SW 1271 (cell line): Measurements from ENCODE around the gene CLMP.

Experiments
- DNase-seq, 2 experiments: peaks; one replicate each; lab custom pipeline; 2025; lab: John Stamatoyannopoulos, UW

CLMP gene

DNA sequence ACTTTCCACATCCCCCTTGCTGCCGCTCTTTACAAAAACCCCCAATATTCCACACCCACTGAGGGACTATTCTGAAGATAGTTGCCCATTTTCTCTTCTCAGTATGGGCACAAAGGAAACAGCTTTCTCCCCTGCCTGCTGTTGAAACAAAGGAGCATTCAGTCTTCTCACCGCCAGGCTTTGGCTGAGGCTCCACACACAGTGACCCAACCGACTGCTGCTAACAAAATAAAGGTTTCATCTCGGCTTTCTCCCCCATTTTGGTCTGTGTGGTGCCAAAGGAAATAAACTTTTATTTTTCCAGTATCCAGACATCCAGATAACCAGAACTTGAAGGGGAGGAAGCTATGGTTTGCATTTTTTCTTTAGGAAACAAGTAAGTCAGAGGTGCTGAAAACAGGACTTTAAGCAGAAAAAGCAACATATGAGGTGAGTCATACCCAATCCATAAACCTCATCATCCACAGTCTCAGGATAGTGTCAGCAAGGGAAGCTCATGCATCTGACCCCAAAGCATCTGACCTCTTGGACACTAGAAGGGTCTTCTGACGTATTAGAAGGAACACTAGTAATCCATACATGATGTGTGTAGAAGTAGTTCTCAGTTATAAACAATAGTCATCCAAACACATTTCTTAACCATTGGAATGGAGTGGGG is 6.4 kb downstream of the CLMP start:
- DNase-seq, result no peak

DNA sequence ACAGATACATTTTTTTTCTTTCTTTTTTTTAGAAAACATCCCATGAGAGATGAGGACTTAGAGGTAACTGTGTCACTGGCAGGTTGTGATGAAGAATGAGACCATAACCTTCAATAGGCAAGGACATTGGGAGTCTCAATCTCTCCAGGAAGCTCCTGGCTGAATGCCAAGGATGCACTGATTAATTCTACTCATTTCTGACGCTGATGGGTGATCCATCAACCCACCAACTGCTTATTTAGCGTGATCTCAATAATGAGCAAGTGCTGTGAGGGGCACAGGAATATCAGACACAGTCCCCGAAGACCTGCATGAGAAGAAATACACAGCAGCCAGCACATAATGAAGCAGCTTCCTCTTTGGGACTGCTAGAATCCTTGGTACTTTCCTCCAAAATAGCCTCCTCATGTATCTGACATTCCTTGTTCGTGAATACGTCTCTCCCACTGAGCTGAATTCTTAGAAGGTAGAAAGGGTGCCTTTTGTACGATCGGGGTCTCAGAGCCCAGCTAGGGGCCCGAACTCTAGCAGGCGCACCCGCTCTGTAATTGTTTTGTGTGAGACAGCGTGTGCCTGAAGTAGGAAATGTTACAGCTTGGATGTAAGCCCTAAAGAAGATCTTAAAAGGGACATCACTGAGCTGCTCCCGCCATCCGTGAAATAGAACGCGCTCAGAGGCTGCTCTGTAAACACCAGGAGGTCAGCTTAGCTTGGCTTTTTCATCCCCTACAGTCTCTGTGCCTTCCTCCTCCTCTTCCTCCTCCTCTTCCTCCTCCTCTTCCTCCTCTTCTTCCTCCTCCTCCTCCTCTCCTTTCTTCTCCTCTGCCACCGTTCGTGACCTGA is 7.2 kb downstream of the CLMP start:
- no peak for DNase-seq

DNA sequence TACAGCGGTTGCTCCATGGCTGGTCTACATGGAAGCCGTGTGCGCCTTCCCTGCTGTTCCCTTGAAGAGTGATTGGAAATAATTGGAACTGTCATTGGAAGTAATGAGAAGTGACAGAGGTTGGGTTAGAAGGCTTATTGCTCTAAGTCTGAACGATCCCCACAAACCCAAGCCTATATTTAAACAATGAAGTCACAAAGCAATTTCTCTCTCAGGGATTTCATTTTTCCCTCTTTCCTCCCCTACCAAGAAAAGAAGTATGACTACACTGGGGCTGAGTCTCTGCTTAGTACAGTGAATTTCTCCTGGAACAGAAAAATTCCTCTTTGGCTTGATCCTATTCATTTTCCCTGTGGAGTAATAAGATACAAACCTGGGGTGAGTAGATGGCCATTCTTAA is 7.8 kb downstream of the CLMP start:
- no peak for DNase-seq

DNA sequence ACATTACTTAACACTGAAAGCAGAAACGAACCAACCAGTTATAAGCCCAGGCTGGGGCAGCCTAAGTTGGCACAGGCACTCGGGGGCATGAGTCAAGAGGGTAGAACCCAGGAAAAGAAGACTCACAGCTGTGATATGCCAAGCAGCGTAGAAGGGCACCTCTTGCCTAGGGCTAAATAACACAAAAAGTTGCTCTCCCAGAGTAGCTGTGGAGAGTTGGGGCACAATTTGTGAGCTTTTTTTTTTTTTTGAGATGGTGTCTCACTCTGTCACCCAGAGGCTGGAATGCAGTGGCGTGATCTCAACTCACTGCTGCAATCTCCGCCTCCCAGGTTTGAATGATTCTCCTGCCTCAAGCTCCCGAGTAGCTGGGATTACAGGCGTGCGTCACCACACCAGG is 8.8 kb downstream of the CLMP start:
- DNase-seq, result no peak

DNA sequence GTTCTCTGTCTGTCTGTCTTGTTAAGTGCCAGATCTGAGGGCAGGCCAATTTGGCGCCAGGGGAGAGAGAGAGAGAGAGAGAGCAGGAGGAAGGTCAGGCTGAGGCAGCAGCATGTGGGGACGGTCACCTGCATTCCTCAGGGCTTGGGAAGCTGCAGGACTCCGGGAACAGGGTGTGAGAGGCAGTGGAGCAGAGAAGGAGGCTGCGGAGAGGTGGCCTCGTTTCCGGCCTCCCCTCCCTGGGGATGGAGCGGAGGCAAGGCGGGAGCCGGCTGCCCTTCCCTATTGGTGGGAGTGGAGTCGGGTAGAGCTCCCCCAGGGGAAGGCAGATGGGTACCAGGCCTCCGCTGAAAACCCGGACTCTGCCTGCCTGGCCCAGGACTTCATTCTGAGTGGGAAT is 9.7 kb downstream of the CLMP start:
- no peak for DNase-seq

DNA sequence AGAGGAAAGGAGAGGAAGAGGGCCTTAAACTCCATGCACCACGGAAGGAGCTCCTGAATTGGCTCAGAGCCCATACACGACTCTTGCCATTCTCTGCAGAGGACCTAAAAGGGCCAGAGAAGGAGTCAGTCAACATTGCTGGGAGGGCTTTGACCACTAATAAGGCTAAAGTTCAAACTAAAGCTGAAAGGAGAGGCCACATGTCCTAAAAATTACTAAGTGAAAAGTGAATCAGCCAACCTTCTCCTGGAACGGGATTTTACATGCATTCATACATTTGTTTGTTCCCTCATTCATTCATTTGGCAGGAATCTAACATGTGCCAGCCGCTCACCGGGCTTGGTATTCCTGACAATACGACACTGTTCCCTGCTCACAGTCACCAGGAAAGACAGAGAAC is 10.5 kb downstream of the CLMP start:
- DNase-seq, result no peak

DNA sequence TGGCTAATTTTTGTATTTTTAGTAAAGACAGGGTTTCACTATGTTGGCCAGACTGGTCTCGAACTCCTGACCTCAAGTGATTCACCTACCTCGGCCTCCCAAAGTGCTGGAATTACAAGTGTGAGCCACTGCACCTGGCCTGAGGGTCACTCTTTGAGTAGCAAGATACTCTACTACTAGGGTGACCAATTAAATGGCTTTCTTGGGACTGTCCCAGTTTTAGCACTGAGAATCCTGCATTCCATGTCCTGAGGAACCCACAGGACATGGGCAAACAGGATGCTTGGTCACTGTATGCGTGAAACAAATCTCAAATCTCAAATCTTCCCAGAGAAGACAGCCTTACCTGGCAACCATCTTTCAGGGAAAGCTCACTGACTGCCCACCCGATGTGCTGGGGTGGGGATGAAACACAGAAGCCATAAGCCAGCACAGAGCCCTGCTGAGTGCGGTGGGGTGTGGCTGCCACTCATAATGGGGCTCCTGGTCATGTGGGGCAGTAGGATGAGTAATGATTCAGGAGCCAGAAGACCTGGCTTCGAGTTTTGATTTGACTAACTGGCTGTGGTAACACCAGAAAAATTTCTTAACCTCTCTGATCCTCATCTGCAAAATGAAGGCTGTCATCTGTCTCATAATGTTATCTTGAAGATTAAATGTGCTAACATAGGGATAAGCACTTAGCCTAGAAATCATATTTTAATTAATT is 11.5 kb downstream of the CLMP start:
- DNase-seq, result no peak

DNA sequence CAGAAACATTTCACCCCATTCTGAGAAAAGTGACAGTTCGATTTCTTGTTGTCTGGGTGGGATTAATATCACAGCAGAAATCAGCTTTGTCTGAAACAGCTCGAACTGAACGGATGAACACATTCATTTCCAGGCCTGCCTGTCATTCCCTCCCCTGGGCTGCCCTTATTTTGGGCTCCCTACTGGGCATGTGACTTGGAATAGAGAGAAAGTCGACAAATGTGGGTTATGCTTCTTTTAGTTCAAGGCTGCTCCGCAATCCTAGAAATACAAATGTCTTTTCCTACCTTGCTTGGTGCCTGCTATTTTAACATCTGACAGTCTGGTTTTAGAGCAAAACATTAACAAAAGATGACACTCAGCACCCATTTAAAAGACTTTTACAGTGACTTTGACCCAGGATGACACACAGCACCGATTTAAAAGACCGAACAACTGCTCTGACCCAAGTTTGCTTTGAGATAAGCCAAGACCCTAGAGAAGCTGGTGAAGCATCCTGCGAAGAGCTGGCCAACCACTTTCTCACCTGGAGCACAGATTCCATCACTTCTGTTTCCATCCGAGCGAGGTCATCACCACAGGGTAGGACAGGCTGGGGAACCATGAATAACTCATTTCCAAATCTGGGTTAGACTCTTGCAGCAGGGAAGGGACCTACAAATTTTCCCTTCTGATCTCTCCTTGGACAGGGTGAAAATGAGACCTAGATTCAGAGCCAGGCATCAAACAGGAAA is 13.1 kb downstream of the CLMP start:
- DNase-seq, result no peak

DNA sequence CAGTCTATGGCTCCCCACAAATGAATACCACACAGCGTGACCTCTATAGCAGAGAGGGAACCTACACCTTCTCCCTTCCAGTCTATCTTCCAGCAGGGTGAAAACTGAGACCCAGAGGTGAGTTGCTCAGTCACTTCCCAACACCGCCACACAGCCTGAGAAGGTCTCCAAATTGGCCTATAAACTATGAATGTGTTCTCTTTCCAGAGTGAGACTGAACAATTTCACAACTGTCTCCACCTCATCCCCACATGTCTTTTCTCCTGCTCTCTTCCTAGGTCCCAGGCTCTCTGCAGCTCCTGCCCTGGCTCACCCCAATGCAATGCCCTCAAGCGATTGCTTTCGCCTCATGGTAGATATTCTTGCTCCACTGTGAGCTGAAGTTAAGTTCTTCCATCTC is 14.0 kb downstream of the CLMP start:
- no peak for DNase-seq

DNA sequence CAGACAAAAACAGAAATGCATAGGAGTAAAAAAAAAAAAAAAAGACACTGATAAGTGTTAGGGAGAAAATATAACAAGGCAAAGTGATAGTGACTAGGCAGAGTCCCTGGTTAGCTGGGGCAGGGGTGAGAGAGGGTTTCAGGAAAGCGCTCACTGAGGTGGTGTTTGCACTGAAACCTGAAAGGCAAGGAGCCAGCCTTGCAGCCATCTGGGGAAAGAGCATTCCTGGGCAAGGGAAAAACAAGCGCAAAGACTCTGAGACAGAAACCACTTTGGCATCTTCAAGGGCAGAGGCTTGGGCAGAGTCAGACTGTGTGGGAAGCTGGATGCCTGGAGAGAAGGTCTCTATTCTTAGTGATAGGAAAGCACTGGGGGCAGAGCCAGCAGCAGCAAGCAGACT is 14.5 kb downstream of the CLMP start:
- no peak for DNase-seq

DNA sequence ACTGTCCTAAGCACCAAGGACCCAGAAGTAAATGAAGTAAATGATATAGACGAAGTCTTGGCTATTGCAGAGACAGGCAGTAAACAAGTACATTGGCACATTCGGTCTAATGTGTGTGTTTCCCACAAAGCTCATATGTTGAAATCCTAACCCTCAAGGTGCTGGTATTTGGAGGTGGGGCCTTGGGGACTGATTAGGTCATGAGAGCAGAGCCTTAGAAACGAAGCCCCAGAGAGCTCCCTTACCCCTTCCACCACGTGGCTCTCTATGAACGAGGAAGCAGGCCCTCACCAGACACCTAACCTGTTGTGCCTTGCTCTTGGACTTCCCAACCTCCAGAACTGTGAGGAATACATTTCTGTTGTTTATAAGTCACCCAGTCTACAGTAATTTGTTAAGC is 14.9 kb downstream of the CLMP start:
- no peak for DNase-seq

DNA sequence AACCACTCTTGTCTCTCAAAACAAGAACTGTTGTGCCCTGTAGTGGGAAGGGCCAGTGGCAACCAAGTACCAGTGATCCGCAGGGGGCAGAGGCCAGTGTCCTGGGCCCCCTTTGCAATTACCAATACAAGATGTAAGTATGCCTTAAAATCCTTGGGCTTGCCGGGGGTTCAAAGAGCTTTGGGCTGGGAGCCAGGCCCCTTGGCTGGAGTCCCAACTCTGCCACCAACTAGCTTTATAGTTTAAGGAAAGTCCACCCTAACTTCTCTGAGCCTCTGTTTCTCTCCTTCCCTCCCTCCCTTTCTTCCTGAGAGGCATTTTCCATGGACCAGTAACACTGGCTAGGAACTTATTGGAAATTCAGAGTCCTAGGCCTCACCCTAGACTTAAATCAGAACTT is 15.5 kb downstream of the CLMP start:
- no peak for DNase-seq

DNA sequence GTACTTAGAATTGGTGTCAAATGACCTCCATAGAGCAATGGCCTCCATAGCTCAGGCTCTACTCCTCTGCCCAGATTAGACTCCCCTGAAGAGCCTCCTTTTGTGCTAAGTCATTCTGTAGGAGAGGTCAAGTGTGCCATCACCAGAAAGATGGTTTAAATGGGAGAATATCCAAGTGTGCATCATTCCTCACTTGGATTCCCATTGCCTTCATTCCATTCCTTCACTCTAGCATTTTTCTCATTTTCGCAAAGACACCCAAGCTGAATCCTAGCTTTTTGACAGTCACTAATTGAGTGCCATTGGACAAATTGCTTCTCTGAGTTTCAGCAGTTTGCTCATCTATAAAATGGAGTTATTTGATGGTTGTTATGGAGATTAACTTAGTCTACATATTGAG is 16.9 kb downstream of the CLMP start:
- no peak for DNase-seq

DNA sequence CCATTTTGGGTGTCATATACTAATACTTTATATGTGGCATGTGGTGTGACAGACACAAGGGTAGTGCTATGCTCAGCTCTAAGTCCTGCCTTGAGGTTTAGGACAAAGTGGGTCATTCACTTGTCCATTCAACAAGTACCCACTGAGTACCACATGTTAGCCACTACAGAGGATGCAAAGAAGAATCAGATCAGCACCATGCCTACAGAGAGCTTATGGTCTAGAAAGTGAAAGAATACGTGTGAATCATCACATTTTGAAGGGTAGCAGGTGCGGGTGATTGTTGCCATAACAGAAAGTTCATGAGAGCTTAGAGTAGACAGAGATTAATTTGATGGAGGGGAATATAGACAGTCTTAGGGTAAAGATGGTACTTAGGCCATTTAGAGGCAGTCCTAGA is 18.3 kb downstream of the CLMP start:
- DNase-seq, result no peak

DNA sequence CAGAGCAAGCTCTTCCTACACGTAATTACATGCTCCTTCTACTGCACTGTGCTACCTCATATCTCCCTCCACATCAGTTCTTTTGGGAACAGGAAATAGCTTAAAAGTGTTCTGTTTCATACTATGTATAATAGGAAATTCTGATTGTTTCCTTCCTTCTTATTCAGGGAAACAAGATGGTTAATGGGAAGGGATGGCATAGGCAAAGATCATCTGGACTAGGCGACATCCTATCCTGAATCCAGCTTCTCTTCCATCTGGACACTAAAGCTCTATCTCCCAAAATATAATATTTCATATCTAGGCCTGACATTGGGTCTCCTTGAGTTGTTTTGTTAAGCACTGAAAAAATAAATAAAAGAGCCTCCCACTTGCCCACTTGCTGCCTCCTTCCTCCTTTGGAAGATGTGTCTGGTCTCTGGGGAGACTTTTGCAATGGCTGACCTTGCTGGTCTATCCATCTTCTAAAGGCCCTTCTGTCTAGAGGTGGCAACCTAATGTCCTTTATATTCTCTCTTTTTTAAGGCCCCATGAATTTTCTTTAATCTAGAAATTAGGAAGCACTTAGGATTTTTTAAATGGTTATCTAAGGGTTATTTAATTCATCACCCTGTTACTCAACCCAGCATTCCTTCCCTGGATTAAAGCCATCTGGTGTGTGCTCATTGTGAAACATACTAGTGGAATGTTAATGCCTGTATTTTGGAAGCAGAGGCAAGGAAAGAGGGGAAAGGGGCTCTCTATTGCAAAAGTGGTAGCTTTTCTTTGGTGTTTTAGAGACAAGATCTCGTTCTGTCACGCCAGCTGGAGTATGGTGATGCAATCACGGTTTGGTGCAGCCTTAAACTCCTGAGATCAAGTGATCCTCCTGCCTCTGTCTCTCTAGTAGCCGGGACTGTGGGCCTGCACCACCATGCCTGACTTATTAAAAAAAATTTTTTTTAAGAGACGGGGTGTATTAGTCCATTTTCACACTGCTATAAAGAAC is 20.6 kb downstream of the CLMP start:
- DNase-seq, result no peak

DNA sequence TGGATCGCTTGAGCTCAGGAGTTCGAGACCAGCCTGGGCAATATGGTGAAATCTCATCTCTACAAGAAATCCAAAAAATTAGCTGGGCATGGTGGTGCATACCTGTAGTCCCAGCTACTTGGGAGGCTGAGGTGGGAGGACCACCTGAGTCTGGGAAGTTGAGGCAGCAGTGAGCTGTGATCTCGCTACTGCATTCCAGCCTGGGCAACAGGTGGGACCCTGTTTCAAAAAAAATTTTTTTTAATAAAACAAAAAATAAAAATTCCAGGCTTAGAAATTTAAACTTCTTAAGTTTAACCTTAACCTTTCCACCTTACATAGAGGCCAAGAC is 21.2 kb downstream of the CLMP start:
- DNase-seq, result no peak

DNA sequence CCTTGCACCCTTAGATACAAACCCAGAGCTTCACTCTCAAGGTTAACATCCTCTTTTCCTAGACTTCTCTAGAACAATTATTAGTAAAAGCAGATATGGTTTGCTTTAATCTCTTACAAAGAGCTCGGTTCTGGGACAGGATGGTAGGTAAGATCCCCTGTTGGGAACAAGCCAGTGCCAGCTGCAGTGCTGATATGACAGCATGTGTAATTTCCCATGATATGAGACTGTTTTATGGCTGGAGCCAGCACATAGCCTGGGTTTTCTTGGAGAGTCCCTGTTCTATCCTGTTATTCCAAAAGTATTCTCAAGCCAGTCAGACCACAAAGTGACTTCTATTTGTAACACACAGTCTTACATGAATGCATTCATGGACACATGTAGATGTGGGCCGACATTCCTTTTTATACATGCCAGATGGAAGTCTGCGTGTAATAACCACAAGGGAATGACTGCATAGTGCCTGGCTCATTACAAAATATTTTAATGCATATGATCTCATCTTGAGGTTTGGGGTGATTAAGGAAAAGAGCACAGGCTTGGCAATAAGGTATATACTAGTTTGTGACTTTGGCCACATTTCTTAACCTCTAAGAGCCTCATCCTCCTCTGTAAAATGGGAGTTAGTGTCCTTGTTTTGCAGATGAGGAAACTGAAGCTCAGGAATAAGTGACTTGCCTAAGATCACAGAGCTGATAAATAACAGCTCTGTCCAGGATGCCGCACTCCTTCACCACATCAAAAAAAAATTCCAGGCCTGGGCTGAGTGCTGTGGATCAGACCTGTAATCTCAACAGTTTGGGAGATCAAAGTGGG is 21.8 kb downstream of the CLMP start:
- no peak for DNase-seq

DNA sequence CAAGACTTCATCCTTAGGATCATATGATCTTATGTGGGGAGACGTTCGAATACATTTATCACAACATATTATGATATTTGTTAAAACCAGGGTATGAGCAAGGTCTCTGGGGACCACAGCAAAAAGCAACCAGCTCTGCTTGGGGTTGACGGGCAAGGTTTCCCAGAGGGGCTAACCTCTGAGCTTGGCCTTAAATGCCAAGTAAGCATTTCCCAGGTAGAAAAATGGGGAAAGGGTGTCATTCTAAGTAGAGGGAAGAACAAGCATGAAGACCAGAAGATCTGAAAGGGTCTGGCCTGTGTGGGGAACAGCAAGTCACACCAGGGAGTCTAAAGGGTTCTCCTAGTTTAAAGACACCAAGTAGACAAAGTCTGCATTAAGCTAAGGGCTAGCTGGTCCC is 24.1 kb downstream of the CLMP start:
- DNase-seq, result no peak

DNA sequence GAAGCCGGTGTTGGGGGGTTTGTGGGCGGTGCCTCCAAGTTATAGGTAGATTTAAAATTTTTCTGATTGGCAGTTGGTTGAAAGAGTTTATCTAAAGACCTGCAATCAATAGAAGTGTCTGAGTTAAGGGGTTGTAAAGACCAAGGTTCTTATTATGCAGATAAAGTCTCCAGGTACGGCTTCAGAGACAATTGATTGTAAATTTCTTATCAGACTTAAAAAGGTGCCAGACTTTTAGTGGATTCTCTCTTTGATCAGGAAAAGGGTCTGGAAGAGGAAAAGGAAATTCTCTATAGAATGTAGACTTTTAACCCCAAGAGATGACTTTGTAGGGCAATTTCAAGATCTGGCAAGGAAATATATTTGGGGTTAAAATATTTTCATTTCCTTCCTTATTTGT is 25.2 kb downstream of the CLMP start:
- no peak for DNase-seq

DNA sequence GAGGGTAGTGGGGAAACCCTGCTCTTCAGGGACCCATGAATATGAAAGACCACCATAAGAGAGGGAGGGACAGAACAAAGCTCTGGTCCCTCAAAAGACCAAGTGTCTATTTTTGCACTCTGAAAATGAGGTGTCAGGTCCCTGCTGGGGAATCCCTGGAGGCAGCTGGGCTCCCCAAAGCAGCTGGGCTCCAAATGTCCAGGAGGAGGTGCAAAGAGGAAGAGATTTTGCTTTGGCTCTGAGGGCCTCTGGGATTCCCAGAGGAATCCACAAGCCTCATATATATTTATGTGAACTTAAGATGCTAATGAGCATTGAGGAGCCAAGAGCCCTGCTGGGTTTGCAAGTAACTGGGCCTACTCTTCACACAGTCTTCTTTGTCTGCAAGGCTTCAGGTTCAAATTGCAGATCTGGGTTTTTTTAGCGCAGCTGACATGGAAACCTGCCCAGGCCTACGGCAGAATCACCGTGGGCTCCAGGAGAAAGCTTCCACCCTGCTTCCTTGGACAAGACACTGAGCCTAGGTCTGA is 26.0 kb downstream of the CLMP start:
- no peak for DNase-seq
